GM12872 (cell line): ENCODE results near the gene PMP22.

Experiments used
- CTCF ChIP-seq: IDR thresholded peaks from 3 replicates; pipeline ENCODE4 v1.5.1; 2011; ENCODE audit warnings: low read depth, mild to moderate bottlenecking, low read length, moderate library complexity; ENCODE audit not compliant: insufficient read depth

Gene PMP22

GRCh38 chr17:15267996-15268395 lies 2.9 kb upstream of the PMP22 start:
- no peak for TF ChIP-seq CTCF

- no peak for TF ChIP-seq CTCF
These were observed 1.4 kb upstream of the PMP22 start for GRCh38 chr17:15266325-15267125.

GRCh38 chr17:15264542-15264941 lies 584 bp downstream of the PMP22 start:
- no peak for TF ChIP-seq CTCF

GRCh38 chr17:15263680-15264079 lies 1.4 kb downstream of the PMP22 start:
- no peak for TF ChIP-seq CTCF

- no peak for TF ChIP-seq CTCF
These were observed 1.9 kb downstream of the PMP22 start for GRCh38 chr17:15263206-15263579.

GRCh38 chr17:15262291-15263205 lies 2.6 kb downstream of the PMP22 start:
- no peak for TF ChIP-seq CTCF

- no peak for TF ChIP-seq CTCF
These were observed 3.3 kb downstream of the PMP22 start for GRCh38 chr17:15261802-15262290.
